ENCODE measurements around the gene PDE4D. TPM values are rescaled to one million over a fixed set of nuclear protein-coding genes. Genes with fewer than 3 reads are reported as not detected.

PDE4D gene
- total and polyA plus RNA-seq, 11 donors, result 5.2 to 68.3 (median 42.1) TPM

GRCh38 chr5:59249160-59249559 is 644.4 kb downstream of the PDE4D start:
- Histone ChIP-seq H3K27me3 (no peaks in the 10 kb centered on the region), H3K27ac (peak overlapping the region in 1 of 12 donors; percentile 37), H3K4me3 (no peak overlapping the region), H3K36me3 (no peaks in the 10 kb centered on the region), H3K4me1 (peaks cover 0 to 29% (median 13%) of the 10 kb centered on the region in 12 donors), H3K9me3 (peaks cover 0 to 9% (median 0%) of the 10 kb centered on the region in 12 donors)
- ATAC-seq, result no peak
- no peak for DNase-seq
- TF ChIP-seq CTCF (IDR thresholded peaks at IDR 0.05) (no peak), POLR2A (IDR thresholded peaks at IDR 0.05) (no peak)
- intact Hi-C loops (cut with DNase I), result no loop called here

- peaks cover 0 to 9% (median 0%) of the 10 kb centered on the region in 12 donors for H3K9me3 ChIP-seq
- no peak for DNase-seq
- peak overlapping the region in 1 of 12 donors; percentile 70 for H3K27ac ChIP-seq
- intact Hi-C loops (cut with DNase I), result no loop called here
- no peak for ATAC-seq
- TF ChIP-seq POLR2A (IDR thresholded peaks at IDR 0.05) (no peak), CTCF (IDR thresholded peaks at IDR 0.05) (no peak)
- peaks cover 0 to 29% (median 13%) of the 10 kb centered on the region in 12 donors for H3K4me1 ChIP-seq
- no peaks in the 10 kb centered on the region for H3K27me3 ChIP-seq
- no peaks in the 10 kb centered on the region for H3K36me3 ChIP-seq
- no peak overlapping the region for H3K4me3 ChIP-seq
These were observed 646.6 kb downstream of the PDE4D start for GRCh38 chr5:59246882-59247281.

- no peak overlapping the region for H3K4me3 ChIP-seq
- WGBS, 4 donors, result 59 to 74% (median 64%) methylated on average over 3 of the region's 3 CpGs
- DNase-seq (no peak), ATAC-seq (no peak)
- no peaks in the 10 kb centered on the region for H3K36me3 ChIP-seq
- intact Hi-C loops (cut with DNase I), result no loop called here
- TF ChIP-seq CTCF (IDR thresholded peaks at IDR 0.05), result no peak
- TF ChIP-seq POLR2A (IDR thresholded peaks at IDR 0.05), result no peak
- peaks cover 0 to 34% (median 13%) of the 10 kb centered on the region in 12 donors for H3K4me1 ChIP-seq
- H3K27me3 ChIP-seq, result no peaks in the 10 kb centered on the region
- peak overlapping the region in 1 of 12 donors; percentile 70 for H3K27ac ChIP-seq
- peaks cover 0 to 4% (median 0%) of the 10 kb centered on the region in 12 donors for H3K9me3 ChIP-seq
These were observed 647.2 kb downstream of the PDE4D start for GRCh38 chr5:59246145-59246869.

GRCh38 chr5:59245198-59245597 is 648.3 kb downstream of the PDE4D start:
- no peak for ATAC-seq
- Histone ChIP-seq H3K36me3 (no peaks in the 10 kb centered on the region), H3K4me3 (no peak overlapping the region), H3K9me3 (no peaks in the 10 kb centered on the region), H3K27ac (peak overlapping the region in 4 of 12 donors; percentile 23 to 70 (median 41)), H3K4me1 (peaks cover 0 to 34% (median 13%) of the 10 kb centered on the region in 12 donors), H3K27me3 (no peaks in the 10 kb centered on the region)
- no peak for TF ChIP-seq POLR2A (IDR thresholded peaks at IDR 0.05)
- TF ChIP-seq CTCF (IDR thresholded peaks at IDR 0.05), result no peak
- WGBS, 4 donors, result 22 to 41% (median 31%) methylated on average over 3 of the region's 3 CpGs
- intact Hi-C loops (cut with DNase I), result no loop called here
- no peak for DNase-seq

All from heart left ventricle (tissue), 16 donors.